Lung (tissue), 12 donors: ENCODE results near the gene KRT31. TPM values are rescaled to one million over a fixed set of nuclear protein-coding genes. Genes with fewer than 3 reads are reported as not detected.

ENCODE experiments used
- ATAC-seq: fragments of 200-7000 bp; cut with Tn5 transposase; one replicate; pipeline ENCODE4 v1.9.1; 2020; ENCODE audit warnings: moderate number of reproducible peaks; ENCODE audit not compliant: insufficient read depth, low FRiP score
- DNase-seq, 3 donors: peaks; one replicate each; pipeline ENCODE4 v3.0.0-alpha.2; 2013 to 2017
- H3K27ac ChIP-seq, 2 donors: one replicate each; pipeline ENCODE4 v1.5.1; 2013; ENCODE audit warnings: mild to moderate bottlenecking in 2 of 2, moderate library complexity in 2 of 2, control low read depth in 1 of 2, inconsistent platforms in 1 of 2, low read depth in 1 of 2, low read length in 1 of 2
- H3K27me3 ChIP-seq, 3 donors: one replicate each; pipeline ENCODE4 v1.5.1; 2013; ENCODE audit warnings: low read length in 2 of 3; ENCODE audit not compliant: control insufficient read depth in 3 of 3, insufficient read depth in 3 of 3
- H3K36me3 ChIP-seq, 4 donors: one replicate each; pipeline ENCODE4 v1.5.1; 2013; ENCODE audit warnings: low read length in 4 of 4, mild to moderate bottlenecking in 1 of 4, moderate library complexity in 1 of 4; ENCODE audit not compliant: control insufficient read depth in 4 of 4, insufficient read depth in 4 of 4
- H3K4me1 ChIP-seq, 5 donors: one replicate each; pipeline ENCODE4 v1.5.1; 2013; ENCODE audit warnings: low read length in 5 of 5, mild to moderate bottlenecking in 2 of 5, moderate library complexity in 1 of 5; ENCODE audit not compliant: control insufficient read depth in 5 of 5, insufficient read depth in 5 of 5
- H3K4me3 ChIP-seq: one replicate; pipeline ENCODE4 v1.5.1; 2013; ENCODE audit warnings: mild to moderate bottlenecking, control low read depth, moderate library complexity
- H3K9ac ChIP-seq, 2 donors: one replicate each; pipeline ENCODE4 v1.5.1; 2013; ENCODE audit warnings: low read length in 2 of 2, control low read depth in 1 of 2; ENCODE audit not compliant: insufficient read depth in 1 of 2
- H3K9me3 ChIP-seq, 4 donors: one replicate each; pipeline ENCODE4 v1.5.1; 2013; ENCODE audit warnings: low read length in 3 of 4, mild to moderate bottlenecking in 1 of 4, moderate library complexity in 1 of 4; ENCODE audit not compliant: control insufficient read depth in 4 of 4, insufficient read depth in 3 of 4
- WGBS, 2 donors: extraction: QIAGEN DNeasy Blood & Tissue Kit; methylation state at CpG; one replicate each; pipeline ENCODE4 v1.1.7; 2013; 5-methylcytosine and 5-hydroxymethylcytosine counted together
- polyA plus RNA-seq, 2 donors: library from polyadenylated mRNA; stranded (reverse); fragments of 200-250 nt; gene quantifications; one replicate each; pipeline ENCODE4 v1.2.1, GENCODE V29; 2013
- total RNA-seq, 2 donors: library from RNA; depleted of rRNA in 1 of 2; stranded (reverse); fragments of >200 nt in 1 of 2; gene quantifications; one replicate each; pipeline ENCODE4 v1.2.1, GENCODE V29; 2014 to 2021
- TF ChIP-seq, protein P1 (sequence below): IDR thresholded peaks from 2 replicates; pipeline ENCODE4 v1.5.1; 2012; ENCODE audit warnings: mild to moderate bottlenecking; ENCODE audit errors: control extremely low read depth, extremely low read depth
- donor health status: control.
- donor health status: control.
- donor health status: Bipolar disorder and iron deficiency.
- donor health status: healthy.
- donor health status: DM: yes; HTN: yes; CAD: no.

The KRT31 gene
- total and polyA plus RNA-seq, 4 donors: 0.02 TPM; not detected in 3

- DNase-seq (no peak), ATAC-seq (no peak)
- H3K9ac ChIP-seq: no peak overlapping the region
- H3K4me3 ChIP-seq: no peak overlapping the region
- no peaks in the 10 kb centered on the region for H3K36me3 ChIP-seq
- TF ChIP-seq, protein P1, sequence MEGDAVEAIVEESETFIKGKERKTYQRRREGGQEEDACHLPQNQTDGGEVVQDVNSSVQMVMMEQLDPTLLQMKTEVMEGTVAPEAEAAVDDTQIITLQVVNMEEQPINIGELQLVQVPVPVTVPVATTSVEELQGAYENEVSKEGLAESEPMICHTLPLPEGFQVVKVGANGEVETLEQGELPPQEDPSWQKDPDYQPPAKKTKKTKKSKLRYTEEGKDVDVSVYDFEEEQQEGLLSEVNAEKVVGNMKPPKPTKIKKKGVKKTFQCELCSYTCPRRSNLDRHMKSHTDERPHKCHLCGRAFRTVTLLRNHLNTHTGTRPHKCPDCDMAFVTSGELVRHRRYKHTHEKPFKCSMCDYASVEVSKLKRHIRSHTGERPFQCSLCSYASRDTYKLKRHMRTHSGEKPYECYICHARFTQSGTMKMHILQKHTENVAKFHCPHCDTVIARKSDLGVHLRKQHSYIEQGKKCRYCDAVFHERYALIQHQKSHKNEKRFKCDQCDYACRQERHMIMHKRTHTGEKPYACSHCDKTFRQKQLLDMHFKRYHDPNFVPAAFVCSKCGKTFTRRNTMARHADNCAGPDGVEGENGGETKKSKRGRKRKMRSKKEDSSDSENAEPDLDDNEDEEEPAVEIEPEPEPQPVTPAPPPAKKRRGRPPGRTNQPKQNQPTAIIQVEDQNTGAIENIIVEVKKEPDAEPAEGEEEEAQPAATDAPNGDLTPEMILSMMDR: no peak
- no peaks in the 10 kb centered on the region for H3K9me3 ChIP-seq
- H3K27me3 ChIP-seq: peaks cover 0 to 4% (median 0%) of the 10 kb centered on the region in 3 donors
- no peak overlapping the region for H3K27ac ChIP-seq
- 85 to 94% methylated on average over 10 of the region's 10 CpGs for WGBS, 2 donors
- peaks cover 0 to 4% (median 0%) of the 10 kb centered on the region in 5 donors for H3K4me1 ChIP-seq
Measured at GRCh38 chr17:41393826-41394225, 3.6 kb downstream of the KRT31 start.

- H3K9ac ChIP-seq: no peak overlapping the region
- ATAC-seq (no peak), DNase-seq (no peak)
- no peaks in the 10 kb centered on the region for H3K36me3 ChIP-seq
- TF ChIP-seq, protein P1: no peak
- WGBS, 2 donors: 65 to 74% methylated on average over 5 of the region's 5 CpGs
- H3K4me3 ChIP-seq: no peak overlapping the region
- H3K27me3 ChIP-seq: peaks cover 0 to 4% (median 0%) of the 10 kb centered on the region in 3 donors
- no peak overlapping the region for H3K27ac ChIP-seq
- peaks cover 0 to 4% (median 0%) of the 10 kb centered on the region in 5 donors for H3K4me1 ChIP-seq
- H3K9me3 ChIP-seq: no peaks in the 10 kb centered on the region
Measured at GRCh38 chr17:41393294-41393693, 4.1 kb downstream of the KRT31 start.

- ATAC-seq (no peak), DNase-seq (no peak)
- TF ChIP-seq, protein P1: no peak
- Histone ChIP-seq H3K27ac (no peak overlapping the region), H3K9me3 (peaks cover 0 to 2% (median 0%) of the 10 kb centered on the region in 4 donors), H3K27me3 (peaks cover 0 to 4% (median 0%) of the 10 kb centered on the region in 3 donors), H3K36me3 (no peaks in the 10 kb centered on the region), H3K9ac (no peak overlapping the region), H3K4me3 (no peak overlapping the region), H3K4me1 (peaks cover 0 to 4% (median 0%) of the 10 kb centered on the region in 5 donors)
- WGBS, 2 donors: 100% methylated on average over 1 of the region's 1 CpG
Measured at GRCh38 chr17:41392278-41392677, 5.1 kb downstream of the KRT31 start.

- Histone ChIP-seq H3K4me1 (peaks cover 0 to 4% (median 0%) of the 10 kb centered on the region in 5 donors), H3K9me3 (peaks cover 0 to 4% (median 3%) of the 10 kb centered on the region in 4 donors), H3K4me3 (no peak overlapping the region), H3K9ac (no peak overlapping the region), H3K27ac (no peak overlapping the region), H3K36me3 (no peaks in the 10 kb centered on the region), H3K27me3 (peaks cover 0 to 4% (median 0%) of the 10 kb centered on the region in 3 donors)
- TF ChIP-seq, protein P1: no peak
- DNase-seq (no peak), ATAC-seq (no peak)
- 67 to 80% methylated on average over 2 of the region's 2 CpGs for WGBS, 2 donors
Measured at GRCh38 chr17:41391535-41391934, 5.9 kb downstream of the KRT31 start.
